ENCODE results near the gene VPS16.

- TF ChIP-seq, protein P1, sequence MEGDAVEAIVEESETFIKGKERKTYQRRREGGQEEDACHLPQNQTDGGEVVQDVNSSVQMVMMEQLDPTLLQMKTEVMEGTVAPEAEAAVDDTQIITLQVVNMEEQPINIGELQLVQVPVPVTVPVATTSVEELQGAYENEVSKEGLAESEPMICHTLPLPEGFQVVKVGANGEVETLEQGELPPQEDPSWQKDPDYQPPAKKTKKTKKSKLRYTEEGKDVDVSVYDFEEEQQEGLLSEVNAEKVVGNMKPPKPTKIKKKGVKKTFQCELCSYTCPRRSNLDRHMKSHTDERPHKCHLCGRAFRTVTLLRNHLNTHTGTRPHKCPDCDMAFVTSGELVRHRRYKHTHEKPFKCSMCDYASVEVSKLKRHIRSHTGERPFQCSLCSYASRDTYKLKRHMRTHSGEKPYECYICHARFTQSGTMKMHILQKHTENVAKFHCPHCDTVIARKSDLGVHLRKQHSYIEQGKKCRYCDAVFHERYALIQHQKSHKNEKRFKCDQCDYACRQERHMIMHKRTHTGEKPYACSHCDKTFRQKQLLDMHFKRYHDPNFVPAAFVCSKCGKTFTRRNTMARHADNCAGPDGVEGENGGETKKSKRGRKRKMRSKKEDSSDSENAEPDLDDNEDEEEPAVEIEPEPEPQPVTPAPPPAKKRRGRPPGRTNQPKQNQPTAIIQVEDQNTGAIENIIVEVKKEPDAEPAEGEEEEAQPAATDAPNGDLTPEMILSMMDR (IDR thresholded peaks at IDR 0.05; ENCODE audit: low read depth, low read length, poor library complexity, severe bottlenecking), result no peak
- no peak for TF ChIP-seq EZH2phosphoT487 (IDR thresholded peaks at IDR 0.05; ENCODE audit: borderline replicate concordance, low read length)
Measured at GRCh38 chr20:2795451-2795850, 45.1 kb upstream of the VPS16 start.
